WTC11 (cell line): ENCODE data around the gene PILRB.

Source experiments
- ATF1 ChIP-seq: sonication (generic); formaldehyde crosslinking; IDR thresholded peaks from 2 replicates; pipeline ENCODE4 v1.8.1; 2023; ENCODE audit warnings: mild to moderate bottlenecking, moderate library complexity, missing genetic modification reagents
- CREB1 ChIP-seq: sonication (generic); formaldehyde crosslinking; IDR thresholded peaks from 2 replicates; pipeline ENCODE4 v1.8.0; 2023; ENCODE audit warnings: mild to moderate bottlenecking, missing genetic modification reagents
- ELF4 ChIP-seq: sonication (generic); formaldehyde crosslinking; IDR thresholded peaks from 2 replicates; pipeline ENCODE4 v1.8.1; 2022; ENCODE audit warnings: low read depth, mild to moderate bottlenecking, moderate library complexity, missing genetic modification reagents
- MYBL2 ChIP-seq: sonication (generic); formaldehyde crosslinking; IDR thresholded peaks from 2 replicates; pipeline ENCODE4 v1.8.1; 2023; ENCODE audit warnings: mild to moderate bottlenecking, moderate library complexity, missing genetic modification reagents
- SMAD3 ChIP-seq: sonication (generic); formaldehyde crosslinking; IDR thresholded peaks from 2 replicates; pipeline ENCODE4 v1.8.0; 2022; ENCODE audit warnings: missing genetic modification reagents, mild to moderate bottlenecking, borderline replicate concordance
- ZNF263 ChIP-seq: sonication (generic); formaldehyde crosslinking; IDR thresholded peaks from 2 replicates; pipeline ENCODE4 v1.8.1; 2022; ENCODE audit warnings: low read depth, mild to moderate bottlenecking, moderate library complexity, missing genetic modification reagents
- TF ChIP-seq, protein P1 (sequence below): sonication (generic); formaldehyde crosslinking; IDR thresholded peaks from 2 replicates; pipeline ENCODE4 v1.8.0; 2022; ENCODE audit warnings: mild to moderate bottlenecking, missing genetic modification reagents
- TF ChIP-seq, protein P2 (sequence below): fragments of 200-600 bp; IDR thresholded peaks from 2 replicates; pipeline ENCODE4 v1.8.0; 2022; ENCODE audit warnings: antibody characterized with exemption
- TF ChIP-seq, protein P3 (sequence below): sonication (generic); formaldehyde crosslinking; IDR thresholded peaks from 2 replicates; pipeline ENCODE4 v1.8.0; 2022; ENCODE audit warnings: missing genetic modification reagents
- TF ChIP-seq, protein P4 (sequence below): sonication (generic); formaldehyde crosslinking; IDR thresholded peaks from 2 replicates; pipeline ENCODE4 v1.8.0; 2023; ENCODE audit warnings: missing genetic modification reagents
- TF ChIP-seq, protein P5 (sequence below): sonication (generic); formaldehyde crosslinking; IDR thresholded peaks from 2 replicates; pipeline ENCODE4 v1.8.1; 2023; ENCODE audit warnings: mild to moderate bottlenecking, missing genetic modification reagents, moderate library complexity

DNA sequence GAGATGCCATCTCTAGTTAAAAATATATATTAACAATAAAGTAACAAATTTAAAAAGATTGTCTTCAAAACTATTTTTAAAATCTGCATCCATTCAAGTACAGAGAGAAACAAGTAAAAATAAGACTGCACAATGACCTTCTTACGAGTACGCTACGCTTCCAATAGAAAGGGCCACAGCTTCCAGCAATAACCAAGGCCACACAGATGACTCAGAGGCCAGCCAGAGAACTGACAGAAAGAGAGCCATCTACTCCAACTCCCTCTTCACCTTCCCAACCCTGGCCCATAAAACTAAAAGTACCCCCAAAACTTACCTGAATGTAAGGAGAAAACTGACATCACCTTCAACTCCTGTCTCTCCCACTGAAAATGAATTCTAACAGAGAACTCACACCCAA lies 42.1 kb downstream of the PILRB start:
- TF ChIP-seq, protein P1, sequence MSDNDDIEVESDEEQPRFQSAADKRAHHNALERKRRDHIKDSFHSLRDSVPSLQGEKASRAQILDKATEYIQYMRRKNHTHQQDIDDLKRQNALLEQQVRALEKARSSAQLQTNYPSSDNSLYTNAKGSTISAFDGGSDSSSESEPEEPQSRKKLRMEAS (CRISPR knock-in tag), result no peak
- TF ChIP-seq, protein P2, sequence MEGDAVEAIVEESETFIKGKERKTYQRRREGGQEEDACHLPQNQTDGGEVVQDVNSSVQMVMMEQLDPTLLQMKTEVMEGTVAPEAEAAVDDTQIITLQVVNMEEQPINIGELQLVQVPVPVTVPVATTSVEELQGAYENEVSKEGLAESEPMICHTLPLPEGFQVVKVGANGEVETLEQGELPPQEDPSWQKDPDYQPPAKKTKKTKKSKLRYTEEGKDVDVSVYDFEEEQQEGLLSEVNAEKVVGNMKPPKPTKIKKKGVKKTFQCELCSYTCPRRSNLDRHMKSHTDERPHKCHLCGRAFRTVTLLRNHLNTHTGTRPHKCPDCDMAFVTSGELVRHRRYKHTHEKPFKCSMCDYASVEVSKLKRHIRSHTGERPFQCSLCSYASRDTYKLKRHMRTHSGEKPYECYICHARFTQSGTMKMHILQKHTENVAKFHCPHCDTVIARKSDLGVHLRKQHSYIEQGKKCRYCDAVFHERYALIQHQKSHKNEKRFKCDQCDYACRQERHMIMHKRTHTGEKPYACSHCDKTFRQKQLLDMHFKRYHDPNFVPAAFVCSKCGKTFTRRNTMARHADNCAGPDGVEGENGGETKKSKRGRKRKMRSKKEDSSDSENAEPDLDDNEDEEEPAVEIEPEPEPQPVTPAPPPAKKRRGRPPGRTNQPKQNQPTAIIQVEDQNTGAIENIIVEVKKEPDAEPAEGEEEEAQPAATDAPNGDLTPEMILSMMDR, result no peak
- TF ChIP-seq CREB1 (no peak), SMAD3 (CRISPR knock-in tag) (no peak), ATF1 (CRISPR knock-in tag) (no peak), MYBL2 (no peak), ZNF263 (CRISPR knock-in tag) (no peak), ELF4 (CRISPR knock-in tag) (no peak)
- TF ChIP-seq, protein P3, sequence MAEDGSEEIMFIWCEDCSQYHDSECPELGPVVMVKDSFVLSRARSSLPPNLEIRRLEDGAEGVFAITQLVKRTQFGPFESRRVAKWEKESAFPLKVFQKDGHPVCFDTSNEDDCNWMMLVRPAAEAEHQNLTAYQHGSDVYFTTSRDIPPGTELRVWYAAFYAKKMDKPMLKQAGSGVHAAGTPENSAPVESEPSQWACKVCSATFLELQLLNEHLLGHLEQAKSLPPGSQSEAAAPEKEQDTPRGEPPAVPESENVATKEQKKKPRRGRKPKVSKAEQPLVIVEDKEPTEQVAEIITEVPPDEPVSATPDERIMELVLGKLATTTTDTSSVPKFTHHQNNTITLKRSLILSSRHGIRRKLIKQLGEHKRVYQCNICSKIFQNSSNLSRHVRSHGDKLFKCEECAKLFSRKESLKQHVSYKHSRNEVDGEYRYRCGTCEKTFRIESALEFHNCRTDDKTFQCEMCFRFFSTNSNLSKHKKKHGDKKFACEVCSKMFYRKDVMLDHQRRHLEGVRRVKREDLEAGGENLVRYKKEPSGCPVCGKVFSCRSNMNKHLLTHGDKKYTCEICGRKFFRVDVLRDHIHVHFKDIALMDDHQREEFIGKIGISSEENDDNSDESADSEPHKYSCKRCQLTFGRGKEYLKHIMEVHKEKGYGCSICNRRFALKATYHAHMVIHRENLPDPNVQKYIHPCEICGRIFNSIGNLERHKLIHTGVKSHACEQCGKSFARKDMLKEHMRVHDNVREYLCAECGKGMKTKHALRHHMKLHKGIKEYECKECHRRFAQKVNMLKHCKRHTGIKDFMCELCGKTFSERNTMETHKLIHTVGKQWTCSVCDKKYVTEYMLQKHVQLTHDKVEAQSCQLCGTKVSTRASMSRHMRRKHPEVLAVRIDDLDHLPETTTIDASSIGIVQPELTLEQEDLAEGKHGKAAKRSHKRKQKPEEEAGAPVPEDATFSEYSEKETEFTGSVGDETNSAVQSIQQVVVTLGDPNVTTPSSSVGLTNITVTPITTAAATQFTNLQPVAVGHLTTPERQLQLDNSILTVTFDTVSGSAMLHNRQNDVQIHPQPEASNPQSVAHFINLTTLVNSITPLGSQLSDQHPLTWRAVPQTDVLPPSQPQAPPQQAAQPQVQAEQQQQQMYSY (CRISPR knock-in tag), result no peak
- TF ChIP-seq, protein P4, sequence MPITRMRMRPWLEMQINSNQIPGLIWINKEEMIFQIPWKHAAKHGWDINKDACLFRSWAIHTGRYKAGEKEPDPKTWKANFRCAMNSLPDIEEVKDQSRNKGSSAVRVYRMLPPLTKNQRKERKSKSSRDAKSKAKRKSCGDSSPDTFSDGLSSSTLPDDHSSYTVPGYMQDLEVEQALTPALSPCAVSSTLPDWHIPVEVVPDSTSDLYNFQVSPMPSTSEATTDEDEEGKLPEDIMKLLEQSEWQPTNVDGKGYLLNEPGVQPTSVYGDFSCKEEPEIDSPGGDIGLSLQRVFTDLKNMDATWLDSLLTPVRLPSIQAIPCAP (CRISPR knock-in tag), result no peak
- TF ChIP-seq, protein P5, sequence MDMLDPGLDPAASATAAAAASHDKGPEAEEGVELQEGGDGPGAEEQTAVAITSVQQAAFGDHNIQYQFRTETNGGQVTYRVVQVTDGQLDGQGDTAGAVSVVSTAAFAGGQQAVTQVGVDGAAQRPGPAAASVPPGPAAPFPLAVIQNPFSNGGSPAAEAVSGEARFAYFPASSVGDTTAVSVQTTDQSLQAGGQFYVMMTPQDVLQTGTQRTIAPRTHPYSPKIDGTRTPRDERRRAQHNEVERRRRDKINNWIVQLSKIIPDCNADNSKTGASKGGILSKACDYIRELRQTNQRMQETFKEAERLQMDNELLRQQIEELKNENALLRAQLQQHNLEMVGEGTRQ (CRISPR knock-in tag), result no peak
